ENCODE measurements around the gene CRMP1. TPM values are rescaled to one million over a fixed set of nuclear protein-coding genes. Genes with fewer than 3 reads are reported as not detected.
A peak's percentile ranks its signal among the peaks of the same experiment; 100 is the strongest.

The CRMP1 gene
- total RNA-seq, 1 donor from 2014 or later = 1.4 TPM

GRCh38 chr4:5889002-5889696, 3.7 kb downstream of the CRMP1 start:
- Histone ChIP-seq H3K4me3 (peak overlapping the region; percentile 71), H3K27ac (replicated peaks) (no peak overlapping the region), H3K4me1 (peaks cover 36% of the 10 kb centered on the region), H3K36me3 (no peaks in the 10 kb centered on the region), H3K9me3 (replicated peaks) (no peaks in the 10 kb centered on the region), H3K27me3 (ENCODE audit: low read depth) (peaks cover 98% of the 10 kb centered on the region)
- TF ChIP-seq CTCF (IDR thresholded peaks at IDR 0.05; ENCODE audit: borderline replicate concordance) = no peak
- no peak for DNase-seq
- intact Hi-C loops (cut with micrococcal nuclease) = no loop called here

GRCh38 chr4:5888222-5889001, 4.5 kb downstream of the CRMP1 start:
- Histone ChIP-seq H3K9me3 (replicated peaks) (no peaks in the 10 kb centered on the region), H3K36me3 (no peaks in the 10 kb centered on the region), H3K27me3 (ENCODE audit: low read depth) (peaks cover 98% of the 10 kb centered on the region), H3K27ac (replicated peaks) (peak overlapping the region; percentile 19), H3K4me1 (peaks cover 36% of the 10 kb centered on the region), H3K4me3 (peak overlapping the region; percentile 71)
- TF ChIP-seq CTCF (IDR thresholded peaks at IDR 0.05; ENCODE audit: borderline replicate concordance) = no peak
- intact Hi-C loops (cut with micrococcal nuclease) = no loop called here
- DNase-seq = no peak

- H3K27ac ChIP-seq (replicated peaks) = peak overlapping the region; percentile 19
- peaks cover 32% of the 10 kb centered on the region for H3K4me1 ChIP-seq
- intact Hi-C loops (cut with micrococcal nuclease) = no loop called here
- H3K4me3 ChIP-seq = peak overlapping the region; percentile 71
- peaks cover 99% of the 10 kb centered on the region for H3K27me3 ChIP-seq (ENCODE audit: low read depth)
- H3K9me3 ChIP-seq (replicated peaks) = no peaks in the 10 kb centered on the region
- no peak for TF ChIP-seq CTCF (IDR thresholded peaks at IDR 0.05; ENCODE audit: borderline replicate concordance)
- DNase-seq = no peak
- H3K36me3 ChIP-seq = no peaks in the 10 kb centered on the region
Measured at GRCh38 chr4:5887361-5888221, 5.3 kb downstream of the CRMP1 start.

GRCh38 chr4:5887011-5887360, 5.9 kb downstream of the CRMP1 start:
- peaks cover 96% of the 10 kb centered on the region for H3K27me3 ChIP-seq (ENCODE audit: low read depth)

More at GRCh38 chr4:5887011-5887360, 5.9 kb downstream of the CRMP1 start:
- H3K4me3 ChIP-seq = peak overlapping the region; percentile 71
- H3K36me3 ChIP-seq = no peaks in the 10 kb centered on the region
- intact Hi-C loops (cut with micrococcal nuclease) = no loop called here
- DNase-seq = no peak
- no peaks in the 10 kb centered on the region for H3K9me3 ChIP-seq (replicated peaks)
- TF ChIP-seq CTCF (IDR thresholded peaks at IDR 0.05; ENCODE audit: borderline replicate concordance) = no peak
- peaks cover 32% of the 10 kb centered on the region for H3K4me1 ChIP-seq
- no peak overlapping the region for H3K27ac ChIP-seq (replicated peaks)
